ENCODE data around the gene DHRS7. TPM values are rescaled to one million over a fixed set of nuclear protein-coding genes. Genes with fewer than 3 reads are reported as not detected.

DHRS7 gene
- total RNA-seq, 2 donors from 2014 or later: 37.7 to 42.8 TPM

DNA sequence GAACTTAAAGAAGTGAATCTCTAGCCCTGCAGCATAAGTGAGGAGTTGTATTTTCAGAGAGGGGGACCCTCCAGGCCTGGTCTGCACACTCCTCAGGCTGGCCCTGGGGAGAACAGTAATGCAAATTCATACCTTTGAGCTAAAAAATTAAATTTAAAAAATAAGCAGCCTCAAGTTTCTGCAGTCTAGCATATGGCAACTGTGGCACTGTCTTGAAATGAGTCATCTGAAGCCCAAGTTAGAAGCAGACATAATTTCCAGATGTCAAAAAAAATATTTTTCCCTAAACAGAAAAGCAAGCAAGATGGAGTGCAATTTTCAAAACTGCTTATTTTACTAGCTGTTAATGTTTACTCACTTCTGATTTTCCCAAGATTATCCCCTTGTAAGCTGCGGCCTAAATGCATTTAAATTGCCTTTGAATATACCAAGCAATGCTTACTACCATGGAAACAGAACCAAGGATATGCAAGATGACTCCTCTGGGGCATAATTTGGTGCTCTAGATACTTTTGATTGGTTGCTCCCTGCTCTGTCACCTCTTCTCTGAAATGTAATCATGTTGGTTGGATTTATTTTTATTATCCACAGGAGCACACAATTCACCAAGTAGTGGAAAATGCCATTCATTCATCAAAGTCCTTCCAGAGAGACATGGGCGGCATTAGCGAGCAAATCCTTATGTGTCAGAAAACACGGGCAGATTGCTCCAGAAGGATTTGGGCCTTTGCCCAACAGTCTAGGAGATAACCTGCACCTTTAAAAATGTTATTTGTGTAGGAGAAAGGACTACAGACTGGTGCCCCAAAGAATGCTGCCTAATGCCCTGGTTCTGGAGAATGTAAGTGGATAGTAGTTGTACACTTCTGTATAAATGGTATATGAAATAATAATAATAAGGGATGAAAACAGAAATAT, 25.0 kb upstream of the DHRS7 start:
- H3K36me3 Mint-ChIP-seq (ENCODE audit: low read depth): no peaks in the 10 kb centered on the region
- no peak overlapping the region for H3K27ac Mint-ChIP-seq
- Histone ChIP-seq H3K4me3 (ENCODE audit: low read length) (no peak overlapping the region), H3K27ac (ENCODE audit: low read depth, low read length) (no peak overlapping the region), H3K9me3 (ENCODE audit: control insufficient read depth, low read length) (no peaks in the 10 kb centered on the region), H3K36me3 (ENCODE audit: control insufficient read depth, insufficient read depth, low read length) (no peaks in the 10 kb centered on the region), H3K9ac (ENCODE audit: extremely low read depth, low read length, poor library complexity, severe bottlenecking) (no peak overlapping the region), H3K27me3 (ENCODE audit: control insufficient read depth, insufficient read depth, low read length, poor library complexity, severe bottlenecking) (no peaks in the 10 kb centered on the region), H3K4me1 (ENCODE audit: control insufficient read depth, insufficient read depth, low read length) (no peaks in the 10 kb centered on the region)
- no peaks in the 10 kb centered on the region for H3K27me3 Mint-ChIP-seq (ENCODE audit: insufficient read depth)
- no peaks in the 10 kb centered on the region for H3K4me1 Mint-ChIP-seq
- H3K4me3 Mint-ChIP-seq: no peak overlapping the region
- WGBS, 2 experiments (ENCODE audit: insufficient coverage in 1 of 2, insufficient read length in 1 of 2): 93 to 94% methylated on average over 4 of the region's 4 CpGs
- H3K9me3 Mint-ChIP-seq: no peaks in the 10 kb centered on the region
- no peak for DNase-seq
- TF ChIP-seq, protein P1, sequence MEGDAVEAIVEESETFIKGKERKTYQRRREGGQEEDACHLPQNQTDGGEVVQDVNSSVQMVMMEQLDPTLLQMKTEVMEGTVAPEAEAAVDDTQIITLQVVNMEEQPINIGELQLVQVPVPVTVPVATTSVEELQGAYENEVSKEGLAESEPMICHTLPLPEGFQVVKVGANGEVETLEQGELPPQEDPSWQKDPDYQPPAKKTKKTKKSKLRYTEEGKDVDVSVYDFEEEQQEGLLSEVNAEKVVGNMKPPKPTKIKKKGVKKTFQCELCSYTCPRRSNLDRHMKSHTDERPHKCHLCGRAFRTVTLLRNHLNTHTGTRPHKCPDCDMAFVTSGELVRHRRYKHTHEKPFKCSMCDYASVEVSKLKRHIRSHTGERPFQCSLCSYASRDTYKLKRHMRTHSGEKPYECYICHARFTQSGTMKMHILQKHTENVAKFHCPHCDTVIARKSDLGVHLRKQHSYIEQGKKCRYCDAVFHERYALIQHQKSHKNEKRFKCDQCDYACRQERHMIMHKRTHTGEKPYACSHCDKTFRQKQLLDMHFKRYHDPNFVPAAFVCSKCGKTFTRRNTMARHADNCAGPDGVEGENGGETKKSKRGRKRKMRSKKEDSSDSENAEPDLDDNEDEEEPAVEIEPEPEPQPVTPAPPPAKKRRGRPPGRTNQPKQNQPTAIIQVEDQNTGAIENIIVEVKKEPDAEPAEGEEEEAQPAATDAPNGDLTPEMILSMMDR (conservative IDR thresholded peaks at IDR 0.05): no peak

- no peaks in the 10 kb centered on the region for H3K9me3 ChIP-seq (ENCODE audit: control insufficient read depth, low read length)
- no peak overlapping the region for H3K9ac ChIP-seq (ENCODE audit: extremely low read depth, low read length, poor library complexity, severe bottlenecking)
- no peak overlapping the region for H3K27ac ChIP-seq (ENCODE audit: low read depth, low read length)
- TF ChIP-seq, protein P1 (conservative IDR thresholded peaks at IDR 0.05): no peak
- Mint-ChIP-seq H3K27ac (no peak overlapping the region), H3K36me3 (ENCODE audit: low read depth) (no peaks in the 10 kb centered on the region), H3K27me3 (ENCODE audit: insufficient read depth) (no peaks in the 10 kb centered on the region), H3K9me3 (no peaks in the 10 kb centered on the region), H3K4me1 (no peaks in the 10 kb centered on the region), H3K4me3 (no peak overlapping the region)
- WGBS, 2 experiments (ENCODE audit: insufficient coverage in 1 of 2, insufficient read length in 1 of 2): 100% methylated on average over 1 of the region's 1 CpG; no CpG with 5 or more reads in 1 of the 2 experiments
- DNase-seq: no peak
- H3K4me1 ChIP-seq (ENCODE audit: control insufficient read depth, insufficient read depth, low read length): no peaks in the 10 kb centered on the region
- H3K4me3 ChIP-seq (ENCODE audit: low read length): no peak overlapping the region
- H3K27me3 ChIP-seq (ENCODE audit: control insufficient read depth, insufficient read depth, low read length, poor library complexity, severe bottlenecking): no peaks in the 10 kb centered on the region
- no peaks in the 10 kb centered on the region for H3K36me3 ChIP-seq (ENCODE audit: control insufficient read depth, insufficient read depth, low read length)
Measured at GRCh38 chr14:60188696-60189095, 23.5 kb upstream of the DHRS7 start.

- Histone ChIP-seq H3K36me3 (ENCODE audit: control insufficient read depth, insufficient read depth, low read length) (no peaks in the 10 kb centered on the region), H3K4me1 (ENCODE audit: control insufficient read depth, insufficient read depth, low read length) (no peaks in the 10 kb centered on the region)
- 71 to 92% methylated on average over 1 to 3 of the region's 3 CpGs for WGBS, 2 experiments (ENCODE audit: insufficient coverage in 1 of 2, insufficient read length in 1 of 2)
Measured at GRCh38 chr14:60188115-60188514, 22.9 kb upstream of the DHRS7 start.

More at GRCh38 chr14:60188115-60188514, 22.9 kb upstream of the DHRS7 start:
- Mint-ChIP-seq H3K4me3 (no peak overlapping the region), H3K36me3 (ENCODE audit: low read depth) (no peaks in the 10 kb centered on the region), H3K27ac (no peak overlapping the region), H3K27me3 (ENCODE audit: insufficient read depth) (no peaks in the 10 kb centered on the region), H3K9me3 (no peaks in the 10 kb centered on the region), H3K4me1 (no peaks in the 10 kb centered on the region)
- no peak for DNase-seq
- Histone ChIP-seq H3K4me3 (ENCODE audit: low read length) (no peak overlapping the region), H3K27me3 (ENCODE audit: control insufficient read depth, insufficient read depth, low read length, poor library complexity, severe bottlenecking) (no peaks in the 10 kb centered on the region), H3K9me3 (ENCODE audit: control insufficient read depth, low read length) (no peaks in the 10 kb centered on the region), H3K9ac (ENCODE audit: extremely low read depth, low read length, poor library complexity, severe bottlenecking) (no peak overlapping the region), H3K27ac (ENCODE audit: low read depth, low read length) (no peak overlapping the region)
- TF ChIP-seq, protein P1 (conservative IDR thresholded peaks at IDR 0.05): no peak

Measured in endodermal cell (in vitro differentiated cells).